CD14-positive monocyte (primary cell): ENCODE results near the gene RCC2. TPM values are rescaled to one million over a fixed set of nuclear protein-coding genes. Genes with fewer than 3 reads are reported as not detected.
A peak's percentile ranks its signal among the peaks of the same experiment; 100 is the strongest.

Source experiments
- DNase-seq, 3 donors: peaks; one replicate each; pipeline ENCODE4 v3.0.0-alpha.2; 2011 to 2022
- H2AFZ ChIP-seq: 2 replicates; pipeline ENCODE4 v1.6.0; 2012; ENCODE audit warnings: mild to moderate bottlenecking, low read depth, low read length, inconsistent platforms; ENCODE audit not compliant: insufficient read depth, poor library complexity, severe bottlenecking
- H3K27ac ChIP-seq, 2 donors: 1 replicate in 1 of 2; 2 replicates in 1 of 2; pipeline ENCODE4 v1.5.1; 2012 to 2013; ENCODE audit warnings: low read length in 2 of 2, control low read depth in 1 of 2, inconsistent platforms in 1 of 2, low read depth in 1 of 2, mild to moderate bottlenecking in 1 of 2
- H3K27me3 ChIP-seq, 2 donors: one replicate each; pipeline versions ENCODE4 v1.6.0 to v1.6.1; 2011 to 2013; ENCODE audit warnings: low read length in 2 of 2; ENCODE audit not compliant: control insufficient read depth in 2 of 2, insufficient read depth in 2 of 2
- H3K36me3 ChIP-seq, 2 donors: replicated peaks in 1 of 2; 1 replicate in 1 of 2; 2 replicates in 1 of 2; pipeline versions ENCODE4 v1.5.1 to v1.6.1; 2012 to 2013; ENCODE audit warnings: low read length in 2 of 2, control low read depth in 1 of 2, inconsistent platforms in 1 of 2, mild to moderate bottlenecking in 1 of 2; ENCODE audit not compliant: insufficient read depth in 2 of 2, control insufficient read depth in 1 of 2
- H3K4me1 ChIP-seq, 2 donors: 1 replicate in 1 of 2; 2 replicates in 1 of 2; pipeline versions ENCODE4 v1.5.1 to v1.6.1; 2012 to 2013; ENCODE audit warnings: low read length in 2 of 2, control low read depth in 1 of 2, inconsistent platforms in 1 of 2, mild to moderate bottlenecking in 1 of 2, moderate library complexity in 1 of 2; ENCODE audit not compliant: insufficient read depth in 2 of 2, control insufficient read depth in 1 of 2
- H3K4me2 ChIP-seq: replicated peaks from 2 replicates; pipeline ENCODE3; 2012; ENCODE audit warnings: low read length, moderate library complexity, mild to moderate bottlenecking; ENCODE audit not compliant: poor library complexity, severe bottlenecking; ENCODE audit errors: extremely low read depth
- H3K4me3 ChIP-seq, 3 experiments: fragments of 200-600 bp in 1 of 3; sonication (generic) in 1 of 3; replicated peaks in 1 of 3; 1 replicate in 2 of 3; 2 replicates in 1 of 3; pipeline ENCODE4 v1.5.1; 2011 to 2013; ENCODE audit warnings: low read length in 3 of 3, mild to moderate bottlenecking in 3 of 3, control low read depth in 2 of 3, low read depth in 2 of 3, inconsistent platforms in 1 of 3, moderate library complexity in 1 of 3
- H3K79me2 ChIP-seq: 2 replicates; pipeline ENCODE4 v1.6.0; 2012; ENCODE audit warnings: mild to moderate bottlenecking, control low read depth, inconsistent platforms, low read length, moderate library complexity; ENCODE audit not compliant: insufficient read depth
- H3K9ac ChIP-seq: 2 replicates; pipeline ENCODE4 v1.6.0; 2017; ENCODE audit warnings: low read length, mild to moderate bottlenecking; ENCODE audit not compliant: insufficient read depth, poor library complexity, severe bottlenecking
- H3K9me3 ChIP-seq, 2 donors: replicated peaks in 1 of 2; 1 replicate in 1 of 2; 2 replicates in 1 of 2; pipeline versions ENCODE4 v1.5.1 to v1.6.1; 2012 to 2013; ENCODE audit warnings: low read length in 2 of 2, control low read depth in 1 of 2; ENCODE audit not compliant: control insufficient read depth in 1 of 2, insufficient read depth in 1 of 2
- H4K20me1 ChIP-seq: 2 replicates; pipeline ENCODE4 v1.6.0; 2012; ENCODE audit warnings: mild to moderate bottlenecking, low read length, control low read depth, moderate library complexity; ENCODE audit not compliant: insufficient read depth
- H3K27ac Mint-ChIP-seq, 7 donors: one replicate each; pipeline ENCODE4 v1.8.0; 2020; ENCODE audit warnings: mild to moderate bottlenecking in 7 of 7, mixed read lengths in 7 of 7, moderate library complexity in 6 of 7, inconsistent platforms in 2 of 7
- H3K27me3 Mint-ChIP-seq, 3 donors: one replicate each; pipeline ENCODE4 v1.8.0; 2021 to 2022; ENCODE audit warnings: low read depth in 3 of 3, mild to moderate bottlenecking in 3 of 3, mixed read lengths in 3 of 3, moderate library complexity in 3 of 3, inconsistent platforms in 1 of 3
- H3K36me3 Mint-ChIP-seq, 2 donors: one replicate each; pipeline ENCODE4 v1.8.0; 2020; ENCODE audit warnings: mixed read lengths in 2 of 2, inconsistent platforms in 1 of 2, mild to moderate bottlenecking in 1 of 2
- H3K4me1 Mint-ChIP-seq: one replicate; pipeline ENCODE4 v1.8.0; 2020; ENCODE audit warnings: mild to moderate bottlenecking, mixed read lengths
- H3K4me3 Mint-ChIP-seq, 2 donors: one replicate each; pipeline ENCODE4 v1.8.0; 2020; ENCODE audit warnings: mild to moderate bottlenecking in 2 of 2, mixed read lengths in 2 of 2, moderate library complexity in 1 of 2
- H3K9me3 Mint-ChIP-seq, 7 donors: one replicate each; pipeline ENCODE4 v1.8.0; 2020 to 2022; ENCODE audit warnings: mixed read lengths in 7 of 7, mild to moderate bottlenecking in 6 of 7, moderate library complexity in 6 of 7, inconsistent platforms in 2 of 7
- CTCF ChIP-seq: fragments of 200-600 bp; IDR thresholded peaks from one replicate; pipeline ENCODE4 v1.8.0; 2022; ENCODE audit warnings: antibody characterized with exemption, mild to moderate bottlenecking
- WGBS: methylation state at CpG from one replicate; pipeline ENCODE4 v1.1.5; 2013; ENCODE audit warnings: missing lambda C conversion rate; ENCODE audit not compliant: insufficient coverage; 5-methylcytosine and 5-hydroxymethylcytosine counted together
- intact Hi-C, 2 donors: fragments of 100-400 bp; cut with micrococcal nuclease; formaldehyde crosslinking; loops; one replicate each; pipeline versions ENCODE4 v1.15.0 to v1.15.1; 2023
- polyA plus RNA-seq, 3 donors: library from polyadenylated mRNA; depleted of rRNA in 1 of 3; unstranded in 2 of 3; stranded (reverse) in 1 of 3; fragments of 300-500 nt in 2 of 3; fragments of >200 nt in 1 of 3; fragmentation: Illumina TruSeq in 2 of 3; gene quantifications; 1 replicate in 2 of 3; 2 replicates in 1 of 3; pipeline ENCODE4 v1.2.3, GENCODE V29; 2012 to 2021

Gene RCC2
- polyA plus RNA-seq, 3 donors = 22.3 to 66.3 (median 40.9) TPM

- no peak for TF ChIP-seq CTCF
- no peak for DNase-seq
- Histone ChIP-seq H3K27me3 (no peaks in the 10 kb centered on the region), H3K9ac (no peak overlapping the region), H2AFZ (no peak overlapping the region), H3K4me2 (no peak overlapping the region), H3K4me3 (no peak overlapping the region), H3K36me3 (no peaks in the 10 kb centered on the region), H3K4me1 (peaks cover 13 to 17% of the 10 kb centered on the region in 2 donors), H3K79me2 (no peaks in the 10 kb centered on the region), H3K9me3 (no peaks in the 10 kb centered on the region), H3K27ac (no peak overlapping the region), H4K20me1 (no peaks in the 10 kb centered on the region)
- Mint-ChIP-seq H3K27ac (no peak overlapping the region), H3K36me3 (no peaks in the 10 kb centered on the region), H3K4me3 (no peak overlapping the region), H3K27me3 (peaks cover 2 to 6% (median 5%) of the 10 kb centered on the region in 3 donors), H3K9me3 (peaks cover 0 to 2% (median 0%) of the 10 kb centered on the region in 7 donors), H3K4me1 (peaks cover 14% of the 10 kb centered on the region)
- intact Hi-C loops = no loop called here
- 87% methylated on average over 4 of the region's 9 CpGs for WGBS
These were observed 70.0 kb downstream of the RCC2 start for GRCh38 chr1:17369466-17369865.

DNA sequence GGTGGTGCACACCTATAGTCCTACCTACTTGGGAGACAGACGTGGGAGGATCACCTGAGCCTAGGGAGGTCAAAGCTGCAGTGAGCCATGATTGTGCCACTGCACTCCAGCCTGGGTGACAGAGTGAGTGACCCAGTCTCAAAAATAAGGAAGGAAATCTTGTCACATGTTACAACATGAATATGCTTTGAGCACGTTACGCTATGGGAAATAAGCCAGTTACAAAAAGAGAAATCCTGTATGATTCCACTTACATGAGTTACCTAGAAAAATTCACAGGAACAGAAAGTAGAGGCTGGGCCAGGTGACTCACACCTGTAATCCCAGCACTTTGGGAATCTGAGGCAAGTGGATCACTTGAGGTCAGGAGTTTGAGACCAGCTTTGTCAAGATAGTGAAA lies 74.2 kb downstream of the RCC2 start:
- peaks cover 16 to 31% of the 10 kb centered on the region in 2 donors for H3K36me3 ChIP-seq
- peaks cover 20 to 38% of the 10 kb centered on the region in 2 donors for H3K36me3 Mint-ChIP-seq
- intact Hi-C loops = no loop called here
- peaks cover 14% of the 10 kb centered on the region for H3K4me1 Mint-ChIP-seq
- H3K4me3 ChIP-seq = no peak overlapping the region
- 0% methylated on average over 1 of the region's 3 CpGs for WGBS
- H3K4me2 ChIP-seq = peak overlapping the region; percentile 9
- H3K9me3 Mint-ChIP-seq = peaks cover 0 to 5% (median 0%) of the 10 kb centered on the region in 7 donors
- peak overlapping the region; percentile 40 to 55 for H3K27ac ChIP-seq
- H2AFZ ChIP-seq = no peak overlapping the region
- peaks cover 2 to 4% (median 3%) of the 10 kb centered on the region in 3 donors for H3K27me3 Mint-ChIP-seq
- no peaks in the 10 kb centered on the region for H4K20me1 ChIP-seq
- H3K79me2 ChIP-seq = no peaks in the 10 kb centered on the region
- H3K27me3 ChIP-seq = no peaks in the 10 kb centered on the region
- DNase-seq = peak; percentile 64 to 83 (median 80)
- peaks cover 13 to 18% of the 10 kb centered on the region in 2 donors for H3K4me1 ChIP-seq
- H3K9me3 ChIP-seq = no peaks in the 10 kb centered on the region
- no peak overlapping the region for H3K9ac ChIP-seq
- peak overlapping the region in 1 of 2 donors; percentile 46 for H3K4me3 Mint-ChIP-seq
- H3K27ac Mint-ChIP-seq = peak overlapping the region; percentile 78 to 91 (median 84)
- TF ChIP-seq CTCF = no peak
